Stomach (tissue), 4 donors: Measurements from ENCODE around the gene TRANK1.

Experiments
- CTCF ChIP-seq, 7 experiments: fragments of 450-650 bp in 4 of 7; fragments of 200-600 bp in 3 of 7; sonication (generic) in 3 of 7; IDR thresholded peaks; one replicate each; pipeline ENCODE4 v1.5.1; 2016 to 2019; ENCODE audit warnings: antibody characterized with exemption in 7 of 7, control low read depth in 2 of 7, mild to moderate bottlenecking in 1 of 7
- EP300 ChIP-seq: sonication (generic); formaldehyde crosslinking; IDR thresholded peaks from one replicate; pipeline ENCODE4 v1.6.1; 2017; ENCODE audit warnings: antibody characterized with exemption
- POLR2A ChIP-seq, 4 donors: fragments of 450-650 bp; IDR thresholded peaks; one replicate each; pipeline ENCODE4 v1.6.1; 2016; ENCODE audit warnings: antibody characterized with exemption in 4 of 4, control low read depth in 2 of 4, mild to moderate bottlenecking in 1 of 4, moderate library complexity in 1 of 4

- TF ChIP-seq POLR2A (IDR thresholded peaks at IDR 0.05) (no peak), CTCF (IDR thresholded peaks at IDR 0.05) (no peak), EP300 (no peak)
These were observed 77.0 kb downstream of the TRANK1 start for GRCh38 chr3:36867810-36868209.
